Measurements from ENCODE around the gene PKD2L2.
"Not testable (repeated sequence)": the region's sequence is repeated elsewhere in the genome, so short reads cannot be mapped to it uniquely, and the experiment has no call there.

Gene PKD2L2

DNA sequence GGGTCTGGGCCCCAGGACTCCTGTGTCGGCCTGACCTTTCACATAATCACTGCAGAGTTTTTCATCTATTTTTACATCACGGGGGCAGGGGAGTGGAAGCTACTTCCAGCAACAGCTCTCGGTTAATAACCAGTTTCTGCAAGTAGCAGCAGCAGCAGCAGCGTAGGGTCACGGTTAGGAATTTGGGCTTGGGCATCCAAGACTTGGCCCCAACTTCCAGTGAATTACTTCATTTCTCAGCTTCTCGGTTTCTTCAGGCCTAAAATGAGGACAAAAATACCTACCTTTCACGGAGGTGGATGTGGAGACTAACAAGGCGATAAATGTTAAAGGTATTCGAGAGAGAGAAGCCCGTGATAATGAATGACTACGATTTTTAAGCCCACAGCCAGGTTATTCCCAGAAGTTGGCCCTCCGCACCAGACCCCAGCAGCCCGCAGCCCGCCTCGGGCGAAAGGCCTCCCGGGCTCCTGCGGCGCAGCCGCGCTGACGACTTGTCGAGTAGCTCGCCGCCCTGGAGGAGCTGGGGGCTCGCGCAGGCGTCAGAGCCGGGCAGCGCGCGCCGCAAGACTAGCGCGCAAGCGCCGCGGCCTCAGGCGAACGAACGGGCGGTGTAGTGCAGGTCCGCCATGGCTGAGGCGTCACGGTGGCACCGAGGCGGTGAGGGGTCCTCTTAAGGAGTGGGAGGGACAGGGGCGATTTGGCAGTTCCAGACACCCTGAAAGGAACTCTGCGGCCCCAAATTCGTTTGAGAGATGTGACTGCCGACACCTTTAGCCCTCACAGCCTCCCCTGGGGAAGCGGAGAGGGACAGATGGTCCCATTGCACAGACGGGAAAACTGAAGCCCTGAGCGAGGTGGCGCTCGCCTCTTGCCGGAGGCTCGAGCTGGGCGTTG lies at the start of gene PKD2L2:
PKD2L2 (plus strand) TSS at position 595 of the 897 bp plus-strand sequence; CDS start at position 630, 35 bp downstream.
- in situ Hi-C loops (cut with HindIII; ENCODE audit: low pct_unique_long_range_greater_than_20kb, low sequenced_read_pairs), result no loop called here

GRCh38 chr5:137842296-137842695 lies 47.0 kb upstream of the PKD2L2 start:
- in situ Hi-C loops (cut with HindIII; ENCODE audit: low pct_unique_long_range_greater_than_20kb, low sequenced_read_pairs), result no loop called here
- no peak for DNase-seq (ENCODE audit: low read depth in 1 of 2, low spot score in 1 of 2)
- no peak for TF ChIP-seq JUND (IDR thresholded peaks at IDR 0.05; ENCODE audit: low read depth)

More for the DNA sequence above, at the start of gene PKD2L2:
- no peak for TF ChIP-seq JUND (IDR thresholded peaks at IDR 0.05; ENCODE audit: low read depth)
- DNase-seq (ENCODE audit: low read depth in 1 of 2, low spot score in 1 of 2), result no peak

DNA sequence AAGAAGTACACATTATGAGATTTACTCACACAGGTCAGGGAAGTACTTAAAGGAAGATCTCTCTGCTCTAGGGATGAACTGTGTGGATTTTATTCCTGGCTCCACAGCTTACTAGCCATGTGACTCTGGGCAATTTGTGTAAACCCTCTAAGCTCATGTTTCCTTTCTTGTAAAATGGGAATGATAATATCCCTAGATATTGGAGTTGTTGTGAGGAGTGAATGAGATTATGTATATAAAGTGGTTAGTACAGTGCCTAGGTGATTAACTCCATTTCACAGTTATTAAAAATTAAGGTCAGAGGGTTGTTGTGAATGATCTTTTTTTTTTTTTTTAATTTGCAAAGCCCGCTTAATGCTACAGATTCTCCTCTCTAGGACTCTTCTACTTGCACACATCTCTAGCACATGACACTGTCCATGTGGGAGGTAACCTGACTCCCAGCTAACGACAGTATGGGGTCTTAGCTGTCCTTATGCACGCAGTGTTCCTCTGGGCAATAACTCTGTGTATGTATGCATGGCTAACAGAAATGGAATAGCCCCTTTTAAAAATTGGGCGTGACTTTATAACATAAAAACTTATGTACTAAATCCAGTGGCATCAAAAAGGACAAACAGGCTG lies 45.5 kb upstream of the PKD2L2 start:
- no peak for DNase-seq (ENCODE audit: low read depth in 1 of 2, low spot score in 1 of 2)
- no peak for TF ChIP-seq JUND (IDR thresholded peaks at IDR 0.05; ENCODE audit: low read depth)
- in situ Hi-C loops (cut with HindIII; ENCODE audit: low pct_unique_long_range_greater_than_20kb, low sequenced_read_pairs), result no loop called here

DNA sequence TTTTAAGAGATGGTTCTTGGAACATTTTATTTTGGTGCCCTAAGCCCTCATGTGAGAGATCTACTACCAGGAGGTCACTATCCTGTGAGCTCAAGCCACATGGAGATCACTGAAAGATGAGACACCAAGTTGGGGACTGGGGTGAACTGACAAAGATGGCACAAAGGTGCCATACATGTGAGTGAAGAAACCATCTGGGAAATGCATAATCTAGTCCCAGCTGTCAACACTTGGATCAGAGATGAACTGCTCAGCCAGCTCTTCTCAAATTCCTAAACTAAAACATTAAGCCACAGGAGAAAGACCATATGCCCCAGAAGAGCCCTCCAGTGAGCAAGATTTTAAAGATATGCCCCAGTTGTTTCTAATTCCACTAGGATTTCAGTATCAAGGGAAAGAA lies 43.8 kb upstream of the PKD2L2 start:
- in situ Hi-C loops (cut with HindIII; ENCODE audit: low pct_unique_long_range_greater_than_20kb, low sequenced_read_pairs), result no loop called here
- TF ChIP-seq JUND (IDR thresholded peaks at IDR 0.05; ENCODE audit: low read depth), result no peak
- no peak for DNase-seq (ENCODE audit: low read depth in 1 of 2, low spot score in 1 of 2)

DNA sequence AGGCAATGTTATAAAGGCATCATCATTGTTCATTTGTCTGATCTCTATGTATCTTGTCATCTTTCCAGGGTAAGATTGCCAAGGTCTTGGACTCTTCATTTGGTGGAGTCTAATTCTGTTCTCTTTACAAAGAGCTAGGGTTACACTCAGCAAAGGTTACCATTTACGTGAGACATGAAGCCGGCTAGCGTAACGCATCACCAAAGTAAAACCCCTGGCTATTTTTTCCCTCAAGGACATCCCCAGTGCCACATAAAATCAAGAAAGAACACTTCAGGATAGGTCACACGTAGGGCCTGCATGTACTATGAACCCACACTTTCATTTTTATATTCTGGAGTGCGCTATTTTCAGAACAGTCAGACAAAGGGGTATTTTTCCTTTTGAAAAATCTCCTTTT lies 41.6 kb upstream of the PKD2L2 start:
- in situ Hi-C loops (cut with HindIII; ENCODE audit: low pct_unique_long_range_greater_than_20kb, low sequenced_read_pairs), result no loop called here
- no peak for TF ChIP-seq JUND (IDR thresholded peaks at IDR 0.05; ENCODE audit: low read depth)
- no peak for DNase-seq (ENCODE audit: low read depth in 1 of 2, low spot score in 1 of 2)

DNA sequence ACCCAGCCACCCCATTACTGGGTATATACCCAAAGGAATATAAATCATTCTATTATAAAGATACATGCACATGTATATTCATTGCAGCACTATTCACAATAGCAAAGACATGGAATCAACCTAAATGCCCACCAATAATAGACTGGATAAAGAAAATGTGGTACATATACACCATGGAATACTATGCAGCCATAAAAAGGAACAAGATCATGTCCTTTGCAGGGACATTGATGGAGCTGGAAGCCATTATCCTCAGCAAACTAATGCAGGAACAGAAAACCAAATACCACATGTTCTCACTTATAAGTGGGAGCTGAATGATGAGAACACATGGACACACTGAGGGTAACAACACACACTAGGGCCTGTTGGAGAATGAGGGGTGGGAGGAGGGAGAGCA lies 36.1 kb upstream of the PKD2L2 start:
- DNase-seq (ENCODE audit: low read depth in 1 of 2, low spot score in 1 of 2); in situ Hi-C loops (cut with HindIII; ENCODE audit: low pct_unique_long_range_greater_than_20kb, low sequenced_read_pairs): not testable (repeated sequence)

DNA sequence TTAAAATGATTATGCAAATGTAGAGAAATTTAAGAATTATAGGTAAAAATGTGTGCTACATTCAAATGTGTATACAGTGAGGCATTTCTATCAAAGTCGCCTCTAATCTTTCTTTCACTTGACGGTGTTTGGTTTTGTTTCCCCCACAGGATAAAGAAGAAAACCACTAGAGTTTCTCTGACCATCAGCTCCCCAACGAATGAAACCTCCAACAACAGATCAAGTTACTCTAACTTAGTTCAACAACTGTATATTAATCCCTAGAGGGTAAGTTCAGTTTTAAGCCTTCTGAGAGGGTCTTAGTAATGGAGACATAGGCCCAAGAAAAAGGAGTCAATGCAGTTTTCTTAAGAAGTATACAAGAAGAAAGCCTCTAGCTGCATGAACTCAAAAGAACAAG lies 33.1 kb upstream of the PKD2L2 start:
- DNase-seq (ENCODE audit: low read depth in 1 of 2, low spot score in 1 of 2), result no peak
- no peak for TF ChIP-seq JUND (IDR thresholded peaks at IDR 0.05; ENCODE audit: low read depth)
- in situ Hi-C loops (cut with HindIII; ENCODE audit: low pct_unique_long_range_greater_than_20kb, low sequenced_read_pairs), result no loop called here

DNA sequence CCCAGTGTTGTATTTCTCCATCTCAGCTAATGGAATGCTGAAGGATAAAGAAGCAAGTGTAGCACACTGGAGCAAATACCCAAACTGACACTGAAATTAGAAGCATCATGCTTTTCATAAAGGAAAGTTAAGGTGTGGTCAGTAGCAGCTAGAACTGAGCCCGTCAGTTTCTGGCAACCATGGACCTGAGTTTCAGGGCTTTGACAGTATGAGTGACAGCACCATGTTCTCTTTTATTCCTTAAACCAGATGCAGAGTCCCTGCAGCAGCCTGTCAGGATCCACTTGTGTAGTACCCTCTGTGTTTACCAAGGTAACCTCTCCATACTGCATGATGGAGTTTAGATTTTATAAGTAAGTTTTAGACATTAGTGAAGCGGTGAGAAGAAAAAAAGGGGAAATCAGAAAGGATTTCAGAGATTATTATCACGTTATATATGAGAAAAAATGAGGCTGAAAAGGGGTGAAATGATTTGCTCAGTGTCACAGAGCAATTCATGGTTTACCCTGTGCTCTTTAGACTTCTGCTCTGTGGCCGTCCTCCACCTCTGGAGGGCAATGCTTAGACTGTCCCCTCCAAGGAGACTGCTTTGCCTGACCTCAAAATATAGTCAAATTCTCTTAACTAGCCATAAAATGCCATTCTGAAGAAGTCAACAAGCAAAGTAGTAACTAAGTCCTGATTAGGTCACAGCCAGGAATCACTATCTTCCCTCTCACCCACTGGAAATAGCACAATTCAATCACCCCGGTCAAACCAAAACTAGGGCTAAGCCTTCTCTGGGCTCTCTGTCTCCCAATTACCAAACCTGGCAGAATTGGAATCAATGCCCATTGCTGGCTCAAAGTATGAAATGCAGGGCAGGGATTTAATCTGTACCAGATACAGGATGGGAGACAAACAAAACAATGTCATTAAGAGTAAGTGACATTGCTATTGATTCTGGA lies 32.1 kb upstream of the PKD2L2 start:
- DNase-seq (ENCODE audit: low read depth in 1 of 2, low spot score in 1 of 2), result no peak

DNA sequence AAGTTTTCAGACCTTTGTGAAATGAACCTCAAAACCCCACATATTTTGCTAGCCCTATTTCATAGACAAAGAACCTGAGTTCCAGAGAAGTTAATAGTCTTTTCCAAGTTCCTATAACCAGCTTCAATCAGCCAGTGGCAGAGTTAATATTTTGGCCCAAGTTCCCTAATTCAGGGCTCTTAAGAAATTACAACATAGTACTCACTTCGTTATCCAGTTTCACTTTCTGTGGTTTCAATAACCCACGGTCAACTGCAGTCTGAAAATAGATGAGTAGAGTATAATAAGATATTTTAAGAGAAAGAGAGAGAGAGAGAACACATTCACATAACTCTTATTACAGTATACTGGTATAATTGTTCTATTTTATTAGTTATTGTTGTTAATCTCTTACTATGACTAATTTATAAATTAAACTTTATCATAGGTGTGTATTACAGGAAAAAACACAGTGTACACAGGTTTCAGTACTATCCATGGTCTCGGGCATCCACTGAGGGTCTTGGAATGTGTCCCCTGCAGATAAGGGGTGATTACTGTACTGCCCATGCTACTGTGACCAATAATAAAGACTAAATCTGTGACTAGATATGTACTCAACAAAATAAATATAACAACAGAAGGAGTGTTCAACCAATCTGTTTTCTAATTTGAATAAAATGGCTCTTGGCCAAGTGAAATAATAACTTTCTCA lies 30.9 kb upstream of the PKD2L2 start:
- TF ChIP-seq JUND (IDR thresholded peaks at IDR 0.05; ENCODE audit: low read depth), result no peak
- in situ Hi-C loops (cut with HindIII; ENCODE audit: low pct_unique_long_range_greater_than_20kb, low sequenced_read_pairs), result no loop called here
- no peak for DNase-seq (ENCODE audit: low read depth in 1 of 2, low spot score in 1 of 2)

More for the DNA sequence above, 32.1 kb upstream of the PKD2L2 start:
- in situ Hi-C loops (cut with HindIII; ENCODE audit: low pct_unique_long_range_greater_than_20kb, low sequenced_read_pairs), result no loop called here
- no peak for TF ChIP-seq JUND (IDR thresholded peaks at IDR 0.05; ENCODE audit: low read depth)

- DNase-seq (ENCODE audit: low read depth in 1 of 2, low spot score in 1 of 2), result no peak
- TF ChIP-seq JUND (IDR thresholded peaks at IDR 0.05; ENCODE audit: low read depth), result no peak
- in situ Hi-C loops (cut with HindIII; ENCODE audit: low pct_unique_long_range_greater_than_20kb, low sequenced_read_pairs), result no loop called here
These were observed 30.3 kb upstream of the PKD2L2 start for GRCh38 chr5:137858954-137859353.

- in situ Hi-C loops (cut with HindIII; ENCODE audit: low pct_unique_long_range_greater_than_20kb, low sequenced_read_pairs), result no loop called here
- DNase-seq (ENCODE audit: low read depth in 1 of 2, low spot score in 1 of 2), result no peak
- no peak for TF ChIP-seq JUND (IDR thresholded peaks at IDR 0.05; ENCODE audit: low read depth)
These were observed 27.0 kb upstream of the PKD2L2 start for GRCh38 chr5:137862251-137862650.

DNA sequence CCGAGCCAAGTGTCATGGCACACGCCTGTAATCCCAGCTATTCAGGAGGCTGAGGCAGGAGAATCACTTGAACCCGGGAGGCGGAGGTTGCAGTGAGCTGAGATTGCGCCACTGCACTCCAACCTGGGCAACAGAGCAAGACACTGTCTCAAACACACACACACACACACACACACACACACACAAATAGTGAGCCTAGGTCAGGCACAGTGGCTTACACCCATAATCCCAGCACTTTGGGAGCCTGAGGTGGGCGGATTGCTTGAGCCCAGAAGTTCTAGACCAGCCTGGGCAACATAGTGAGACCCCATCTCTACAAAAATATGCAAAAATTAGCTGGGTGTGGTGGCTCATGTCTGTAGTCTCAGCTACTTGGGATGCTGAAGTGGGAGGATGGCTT lies 25.6 kb upstream of the PKD2L2 start:
- in situ Hi-C loops (cut with HindIII; ENCODE audit: low pct_unique_long_range_greater_than_20kb, low sequenced_read_pairs); DNase-seq (ENCODE audit: low read depth in 1 of 2, low spot score in 1 of 2): not testable (repeated sequence)
